ENCODE data around the gene IFT20.
"Not testable (repeated sequence)": the region's sequence is repeated elsewhere in the genome, so short reads cannot be mapped to it uniquely, and the experiment has no call there.

Gene IFT20

DNA sequence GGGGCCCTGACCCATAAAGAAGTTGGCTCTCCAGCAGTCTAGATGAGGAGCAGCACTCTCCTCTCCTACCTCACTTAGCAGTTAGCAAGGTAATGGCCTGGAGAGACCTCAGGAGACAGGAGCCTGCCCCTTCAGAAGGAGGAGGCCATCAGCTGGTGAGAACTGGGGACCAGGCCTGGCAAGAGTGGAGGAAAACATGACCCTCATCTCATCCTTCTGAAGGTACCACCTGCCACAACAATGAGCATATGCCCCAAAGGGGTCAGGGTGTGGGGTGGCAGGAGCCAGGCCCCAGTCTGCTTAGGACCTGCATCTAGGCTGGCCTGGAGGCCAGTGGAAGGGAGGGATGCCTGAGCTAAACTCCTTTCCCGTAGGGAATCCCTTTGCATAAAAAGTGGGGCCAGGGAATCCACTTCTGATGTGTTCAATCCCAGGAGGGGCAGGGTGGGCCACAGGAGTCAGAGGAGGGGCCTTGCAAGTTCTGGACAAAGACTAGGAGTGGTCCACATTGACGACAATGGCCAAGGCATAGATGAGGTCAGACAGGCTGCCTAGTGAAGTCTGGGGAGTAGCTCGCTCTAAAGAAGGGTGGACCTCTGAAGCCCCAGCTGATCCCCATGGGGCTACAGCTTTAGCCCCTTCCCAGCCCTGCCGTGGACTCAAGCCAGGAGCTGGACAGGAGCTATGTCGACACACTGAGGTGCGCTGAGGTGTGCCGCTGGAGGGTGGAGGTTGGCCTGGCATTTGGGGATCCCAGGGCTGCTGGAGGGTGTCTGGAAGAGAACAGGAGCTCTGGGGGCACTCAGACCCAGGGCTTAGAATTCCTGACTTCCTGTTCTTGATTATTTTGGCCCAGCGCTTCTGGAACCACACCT is 28.7 kb upstream of the IFT20 start:
- ATAC-seq (no peak), DNase-seq (no peak)

GRCh38 chr17:28363186-28363585 is 27.9 kb upstream of the IFT20 start:
- no peak for ATAC-seq
- no peak for DNase-seq

DNA sequence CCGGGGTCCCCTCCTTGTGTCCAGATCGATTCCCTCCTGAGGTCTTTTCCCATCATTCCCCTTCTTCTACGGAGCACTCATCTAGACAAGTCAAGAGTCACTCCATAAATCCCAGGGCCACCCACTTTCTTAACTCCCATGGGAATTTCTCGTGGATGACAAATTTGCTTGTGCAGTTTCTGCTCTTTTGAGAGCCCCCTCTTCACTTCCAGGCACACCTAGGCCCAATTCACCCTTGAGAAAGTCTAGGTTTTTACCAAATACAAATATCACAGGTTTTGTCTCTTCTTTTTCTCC is 22.6 kb upstream of the IFT20 start:
- DNase-seq (no peak), ATAC-seq (no peak)

DNA sequence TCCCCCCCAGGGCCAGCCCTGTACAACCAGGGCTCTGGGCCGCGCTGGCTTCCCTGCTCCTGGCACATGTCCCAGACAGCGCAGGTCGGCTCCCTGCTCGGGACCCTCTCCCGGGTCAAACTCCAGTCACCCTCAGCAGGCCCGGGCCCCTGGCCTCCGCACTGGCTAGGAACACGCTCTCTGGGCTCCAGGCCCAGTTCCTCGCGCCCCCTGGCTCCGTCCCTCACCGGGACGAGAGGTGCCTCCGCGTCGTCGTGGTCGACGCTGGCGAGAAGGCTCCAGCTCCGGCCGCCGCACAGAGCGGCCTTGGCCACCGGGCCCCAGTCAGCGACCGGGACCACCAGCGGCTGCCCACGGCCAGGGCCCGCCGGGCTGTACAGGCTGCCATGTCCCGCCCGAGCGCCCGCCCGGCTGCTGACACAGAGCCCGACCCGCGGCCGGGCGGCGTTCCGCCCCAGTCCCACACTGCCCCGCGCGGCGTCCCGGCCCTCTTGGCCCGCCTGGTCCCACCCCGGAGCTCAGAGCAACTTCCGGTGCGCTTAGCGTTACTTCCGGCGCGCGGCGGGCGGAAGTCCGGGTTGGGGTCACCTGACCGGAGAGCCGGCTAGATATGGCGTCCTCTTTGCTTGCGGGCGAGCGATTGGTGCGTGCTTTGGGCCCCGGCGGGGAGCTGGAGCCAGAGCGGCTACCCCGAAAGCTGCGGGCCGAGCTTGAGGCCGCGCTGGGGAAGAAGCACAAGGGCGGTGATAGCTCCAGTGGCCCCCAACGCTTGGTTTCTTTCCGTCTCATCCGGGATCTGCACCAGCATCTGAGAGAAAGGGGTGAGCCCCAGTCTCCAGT is 22.0 kb upstream of the IFT20 start, which contains the start of gene POLDIP2:
Gene POLDIP2 (minus strand): TSS at position 467 of the 840 bp plus-strand sequence. CDS start 79 bp downstream, at position 388.
- ATAC-seq (peak; percentile 100), DNase-seq (peak; percentile 97)

DNA sequence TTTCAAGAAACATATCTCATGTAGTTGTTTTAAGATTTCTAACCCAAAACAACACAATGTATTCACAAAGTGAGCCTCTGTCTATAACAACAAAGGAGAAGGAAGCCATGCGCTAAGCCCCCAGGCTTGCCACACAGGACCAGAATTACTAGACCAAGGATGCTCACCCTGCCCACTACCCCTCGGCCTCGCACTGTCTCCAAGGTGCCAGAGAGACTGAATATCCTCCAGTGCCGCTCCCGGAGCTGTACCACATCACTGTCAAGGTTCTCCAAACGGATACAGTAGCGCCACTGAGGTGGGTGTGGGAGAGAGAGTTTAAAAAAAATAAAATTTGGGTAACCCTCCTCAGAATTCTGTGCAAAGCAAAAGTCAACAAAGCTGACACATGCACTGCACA is 15.0 kb upstream of the IFT20 start:
- no peak for ATAC-seq
- DNase-seq = no peak

DNA sequence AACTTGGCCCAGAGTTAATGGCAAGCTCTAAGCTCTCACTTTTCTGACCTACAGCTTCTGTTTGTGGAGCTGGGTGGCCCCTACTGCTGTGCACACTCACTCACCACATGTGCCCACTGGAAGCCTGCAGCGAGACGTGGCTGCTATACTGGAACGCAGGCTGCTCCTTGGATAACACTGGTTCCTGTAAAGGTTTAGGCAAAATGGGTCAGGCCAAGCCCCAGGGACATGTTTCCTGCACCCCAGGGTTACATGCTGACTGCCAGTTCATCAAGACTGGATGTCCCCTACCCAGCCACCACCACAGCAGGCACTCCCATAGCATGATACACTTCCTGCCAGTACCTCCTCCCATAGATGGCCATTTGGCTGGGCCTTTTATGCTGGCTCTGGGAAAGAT is 13.7 kb upstream of the IFT20 start:
- no peak for ATAC-seq
- no peak for DNase-seq

DNA sequence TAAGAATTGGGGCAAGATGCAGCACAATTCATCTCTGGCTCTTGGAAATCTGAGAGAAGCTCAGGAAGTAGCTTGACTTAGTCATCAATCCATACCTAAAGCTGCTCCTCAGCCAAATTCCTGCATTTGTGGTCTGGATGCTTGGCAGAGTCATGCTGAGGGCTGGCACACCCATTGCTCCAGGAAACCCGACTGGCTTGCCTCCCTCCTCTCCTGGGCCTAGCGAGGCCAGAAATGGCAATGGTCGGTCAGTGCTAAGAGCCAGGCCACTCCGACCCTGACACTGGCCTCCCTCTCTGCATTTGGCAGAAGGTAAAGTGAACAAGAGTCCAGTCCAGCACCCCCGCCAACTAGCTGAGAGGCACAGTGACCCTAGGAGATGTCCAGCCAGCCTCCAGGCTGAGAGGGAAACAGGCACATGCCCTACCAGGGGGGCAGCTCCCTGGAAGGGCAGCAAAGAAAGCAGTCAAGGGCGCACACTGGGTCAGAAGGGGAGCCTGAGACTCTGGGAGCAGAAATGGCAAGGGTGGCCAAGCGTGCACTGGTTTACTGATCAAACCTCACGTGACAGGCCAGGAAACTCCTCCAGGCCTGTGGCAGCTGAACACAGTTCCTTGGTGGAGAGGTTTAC is 12.1 kb upstream of the IFT20 start:
- ATAC-seq (no peak), DNase-seq (no peak)

DNA sequence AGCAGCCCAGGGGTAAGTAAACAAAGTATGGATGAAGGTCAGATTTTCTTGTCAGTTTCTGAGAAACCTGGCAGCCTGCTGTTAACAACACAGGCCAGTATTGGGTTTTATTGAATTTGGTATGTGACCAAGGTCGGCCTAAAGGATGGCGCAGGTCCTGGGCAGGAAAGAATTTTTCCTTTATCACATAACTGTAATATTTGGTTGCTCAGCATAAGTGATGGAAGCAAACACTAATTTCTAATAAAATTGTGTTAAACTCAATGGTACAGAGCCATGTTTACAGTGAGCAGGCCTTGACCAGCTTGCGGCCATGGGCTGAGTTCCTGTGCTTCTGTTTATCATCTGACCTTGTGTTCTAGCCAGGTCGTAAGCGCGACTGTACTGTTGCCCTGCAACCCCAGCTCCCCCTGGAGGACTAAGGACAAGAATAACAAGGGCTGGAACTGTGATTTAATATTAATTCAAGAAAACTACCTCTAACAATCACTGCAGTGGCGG is 11.5 kb upstream of the IFT20 start:
- DNase-seq (no peak), ATAC-seq (no peak)

- DNase-seq (no peak), ATAC-seq (no peak)
Measured at GRCh38 chr17:28346199-28346580, 10.9 kb upstream of the IFT20 start.

- ATAC-seq (no peak), DNase-seq (no peak)
Measured at GRCh38 chr17:28345419-28346198, 10.3 kb upstream of the IFT20 start.

- DNase-seq (no peak), ATAC-seq (no peak)
Measured at GRCh38 chr17:28344435-28344901, 9.2 kb upstream of the IFT20 start.

GRCh38 chr17:28344011-28344410 is 8.7 kb upstream of the IFT20 start:
- DNase-seq = no peak
- ATAC-seq = peak; percentile 24

- no peak for ATAC-seq
- no peak for DNase-seq
Measured at GRCh38 chr17:28343491-28343932, 8.2 kb upstream of the IFT20 start.

- no peak for DNase-seq
- ATAC-seq = no peak
Measured at GRCh38 chr17:28342313-28342712, 7.0 kb upstream of the IFT20 start.

DNA sequence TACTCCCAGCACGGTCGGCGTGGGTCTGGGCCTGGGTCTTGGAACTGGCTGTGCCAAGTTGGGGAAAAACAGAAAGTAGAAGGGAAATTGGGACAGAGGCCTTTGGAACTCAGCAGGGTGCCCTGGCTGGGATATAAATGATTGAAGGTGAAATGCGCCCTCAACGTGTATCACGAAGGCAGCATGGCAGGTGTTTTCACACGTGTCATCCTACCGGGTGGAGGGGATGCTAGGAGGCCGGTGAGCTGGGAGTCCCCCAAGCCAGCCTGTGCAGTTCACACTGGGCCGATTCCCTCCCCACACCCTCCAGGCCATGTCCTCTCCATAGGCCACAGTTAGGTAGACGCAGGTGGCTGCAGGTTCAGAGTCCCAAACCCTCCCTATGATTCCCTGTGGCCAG is 6.2 kb upstream of the IFT20 start:
- DNase-seq = no peak
- ATAC-seq = no peak

GRCh38 chr17:28340374-28340773 is 5.1 kb upstream of the IFT20 start:
- DNase-seq (no peak), ATAC-seq (no peak)

- no peak for DNase-seq
Measured at GRCh38 chr17:28339431-28339830, 4.2 kb upstream of the IFT20 start.

DNA sequence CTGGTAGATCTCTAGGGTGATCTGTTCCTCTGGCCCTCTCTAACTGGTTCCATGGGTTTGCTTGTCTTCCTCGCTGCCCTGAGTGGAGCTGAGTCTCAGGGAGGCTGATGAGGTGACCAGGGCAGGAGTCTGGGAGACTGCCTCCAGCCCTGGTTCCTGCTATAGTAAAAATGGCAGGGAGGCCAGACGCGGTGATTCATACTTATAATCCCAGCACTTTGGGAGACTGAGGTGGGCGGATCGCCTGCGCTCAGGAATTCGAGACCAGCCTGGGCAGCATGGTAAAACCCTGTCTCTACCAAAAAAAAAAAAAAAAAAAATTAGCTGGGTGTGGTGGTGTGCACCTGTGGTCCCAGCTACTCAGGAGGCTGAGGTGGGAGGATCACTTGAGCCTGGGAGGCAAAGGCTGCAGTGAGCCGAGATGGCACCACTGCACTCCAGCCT is 3.5 kb upstream of the IFT20 start:
- not testable (repeated sequence) for ATAC-seq, DNase-seq

More at GRCh38 chr17:28339431-28339830, 4.2 kb upstream of the IFT20 start:
- no peak for ATAC-seq

- ATAC-seq (no peak), DNase-seq (no peak)
Measured at GRCh38 chr17:28338056-28338768, 2.9 kb upstream of the IFT20 start.

DNA sequence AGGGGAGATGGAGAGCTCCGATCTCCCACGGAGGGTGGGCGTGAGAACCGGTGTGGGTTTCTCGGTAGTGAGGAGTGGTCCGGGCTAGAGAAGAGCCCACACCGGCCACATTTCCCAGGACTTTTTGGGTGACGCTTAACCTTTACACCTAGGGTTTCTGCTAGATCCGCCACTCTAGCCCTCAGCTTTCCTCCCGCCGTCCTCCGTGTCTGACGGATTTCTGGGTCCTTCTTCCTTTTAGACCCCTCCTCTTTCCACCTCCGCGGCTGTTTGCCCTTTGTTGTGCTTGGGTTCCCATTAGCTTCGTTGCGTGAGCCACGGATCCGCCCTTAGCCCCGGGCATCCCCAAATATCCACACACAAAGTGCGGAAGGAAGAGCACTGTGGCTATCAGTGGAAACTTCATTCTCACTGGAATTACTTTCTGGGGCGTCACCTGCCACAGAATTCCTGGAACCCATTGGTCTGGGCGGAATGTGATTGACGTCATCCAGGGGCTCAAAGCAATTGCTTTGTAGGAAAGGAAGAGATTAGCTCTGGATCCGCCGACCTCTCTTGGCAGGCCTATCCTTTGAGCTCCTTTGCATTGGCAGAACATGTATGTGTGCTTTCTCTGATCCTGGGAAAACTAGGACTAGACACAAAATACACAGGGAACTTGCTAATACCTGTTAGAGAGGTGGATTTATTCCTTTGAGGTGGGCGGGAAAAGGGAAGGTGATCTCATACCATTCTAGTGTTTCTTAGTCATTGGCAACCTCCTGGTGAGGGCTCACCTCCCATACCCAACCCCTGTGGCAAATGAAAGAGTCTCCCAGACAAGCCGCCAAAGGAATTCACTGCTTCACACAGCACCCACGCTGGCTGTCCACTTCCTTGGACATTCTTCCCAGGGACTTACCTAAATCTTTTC is 943 bp upstream of the IFT20 start:
- no peak for ATAC-seq
- peak; percentile 40 for DNase-seq

All from stimulated activated naive CD8-positive, alpha-beta T cell treated with anti-CD3 and anti-CD28 coated beads, Interleukin-15, Interleukin-2, amounts not matched to agents 100 U/mL and 50 U/mL, for 24 hours (primary cell).